ENCODE data around the gene VPS50. TPM values are rescaled to one million over a fixed set of nuclear protein-coding genes. Genes with fewer than 3 reads are reported as not detected.

VPS50 gene
- total and polyA plus RNA-seq, 2 donors from 2014 or later: 12.9 to 33.8 TPM

DNA sequence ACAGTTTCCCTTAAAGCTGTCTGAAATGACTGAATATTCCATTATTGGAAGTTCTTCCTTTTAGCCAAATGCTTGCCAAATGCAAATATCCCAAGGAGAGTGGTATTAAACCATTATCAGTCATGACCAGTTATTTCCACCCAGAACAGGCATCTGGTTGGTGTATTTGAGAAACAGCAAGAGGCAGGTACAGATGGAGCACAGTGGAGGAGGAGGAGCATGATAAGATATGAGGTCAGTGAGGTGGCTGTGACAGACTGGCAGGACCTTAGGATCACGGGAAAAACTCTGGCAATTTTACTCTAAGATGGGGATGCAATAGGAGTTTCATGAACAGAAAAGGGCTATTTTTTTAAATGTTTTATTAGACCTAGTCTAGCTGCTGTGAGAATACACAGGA lies 12.3 kb upstream of the VPS50 start:
- no peak for DNase-seq
- no peak for FAIRE-seq
- Histone ChIP-seq H3K27ac (ENCODE audit: low read depth in 2 of 2, low read length in 2 of 2) (no peak overlapping the region), H3K4me1 (ENCODE audit: control insufficient read depth in 2 of 3, insufficient read depth in 2 of 3, low read depth in 1 of 3, low read length in 3 of 3) (no peaks in the 10 kb centered on the region), H3K36me3 (ENCODE audit: control insufficient read depth in 2 of 3, insufficient read depth in 3 of 3, low read length in 3 of 3) (no peaks in the 10 kb centered on the region), H3K9ac (ENCODE audit: low read length in 3 of 3) (no peak overlapping the region), H3K27me3 (ENCODE audit: control insufficient read depth, insufficient read depth, low read length) (no peaks in the 10 kb centered on the region), H3K4me3 (ENCODE audit: low read length in 3 of 3) (no peak overlapping the region), H3K9me3 (ENCODE audit: control insufficient read depth in 2 of 3, insufficient read depth in 1 of 3, low read length in 3 of 3) (no peaks in the 10 kb centered on the region)
- intact Hi-C loops (cut with DNase I): no loop called here
- TF ChIP-seq, protein P1, sequence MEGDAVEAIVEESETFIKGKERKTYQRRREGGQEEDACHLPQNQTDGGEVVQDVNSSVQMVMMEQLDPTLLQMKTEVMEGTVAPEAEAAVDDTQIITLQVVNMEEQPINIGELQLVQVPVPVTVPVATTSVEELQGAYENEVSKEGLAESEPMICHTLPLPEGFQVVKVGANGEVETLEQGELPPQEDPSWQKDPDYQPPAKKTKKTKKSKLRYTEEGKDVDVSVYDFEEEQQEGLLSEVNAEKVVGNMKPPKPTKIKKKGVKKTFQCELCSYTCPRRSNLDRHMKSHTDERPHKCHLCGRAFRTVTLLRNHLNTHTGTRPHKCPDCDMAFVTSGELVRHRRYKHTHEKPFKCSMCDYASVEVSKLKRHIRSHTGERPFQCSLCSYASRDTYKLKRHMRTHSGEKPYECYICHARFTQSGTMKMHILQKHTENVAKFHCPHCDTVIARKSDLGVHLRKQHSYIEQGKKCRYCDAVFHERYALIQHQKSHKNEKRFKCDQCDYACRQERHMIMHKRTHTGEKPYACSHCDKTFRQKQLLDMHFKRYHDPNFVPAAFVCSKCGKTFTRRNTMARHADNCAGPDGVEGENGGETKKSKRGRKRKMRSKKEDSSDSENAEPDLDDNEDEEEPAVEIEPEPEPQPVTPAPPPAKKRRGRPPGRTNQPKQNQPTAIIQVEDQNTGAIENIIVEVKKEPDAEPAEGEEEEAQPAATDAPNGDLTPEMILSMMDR (IDR thresholded peaks at IDR 0.05; ENCODE audit: borderline replicate concordance, extremely low read depth, insufficient read depth): no peak

DNA sequence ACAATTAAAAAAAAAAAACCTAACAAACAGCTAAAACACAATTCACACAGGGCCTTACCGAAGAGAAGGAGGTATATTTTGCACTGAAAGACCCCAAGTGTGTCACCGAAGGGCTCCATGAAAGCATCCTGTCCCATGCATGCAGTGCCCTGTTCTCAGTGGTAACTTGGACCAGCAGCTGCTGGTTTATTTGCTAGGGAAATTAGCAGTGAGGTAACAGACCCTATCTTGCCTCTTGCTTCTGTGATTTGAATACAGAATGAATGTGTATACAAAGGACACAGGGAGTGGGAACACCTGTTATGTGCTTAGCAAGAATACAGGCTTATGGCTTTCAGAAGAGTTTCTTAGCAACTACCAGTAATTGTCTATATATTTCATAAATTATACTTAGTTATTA lies 5.9 kb upstream of the VPS50 start, which contains the start of gene HEPACAM2:
Gene HEPACAM2 (minus strand): TSS at position 160 of the 400 bp plus-strand sequence.
- TF ChIP-seq, protein P1 (IDR thresholded peaks at IDR 0.05; ENCODE audit: borderline replicate concordance, extremely low read depth, insufficient read depth): no peak
- Histone ChIP-seq H3K4me1 (ENCODE audit: control insufficient read depth in 2 of 3, insufficient read depth in 2 of 3, low read depth in 1 of 3, low read length in 3 of 3) (peaks cover 0 to 2% (median 0%) of the 10 kb centered on the region in 3 donors), H3K27ac (ENCODE audit: low read depth in 2 of 2, low read length in 2 of 2) (no peak within 1 kb of the TSS), H3K9me3 (ENCODE audit: control insufficient read depth in 2 of 3, insufficient read depth in 1 of 3, low read length in 3 of 3) (no peaks in the 10 kb centered on the region), H3K36me3 (ENCODE audit: control insufficient read depth in 2 of 3, insufficient read depth in 3 of 3, low read length in 3 of 3) (no peaks in the 10 kb centered on the region), H3K4me3 (ENCODE audit: low read length in 3 of 3) (peak within 1 kb of the TSS in 1 of 3 donors; percentile 24), H3K9ac (ENCODE audit: low read length in 3 of 3) (no peak within 1 kb of the TSS), H3K27me3 (ENCODE audit: control insufficient read depth, insufficient read depth, low read length) (no peaks in the 10 kb centered on the region)
- intact Hi-C loops (cut with DNase I): no loop called here
- FAIRE-seq: no peak
- DNase-seq: no peak

DNA sequence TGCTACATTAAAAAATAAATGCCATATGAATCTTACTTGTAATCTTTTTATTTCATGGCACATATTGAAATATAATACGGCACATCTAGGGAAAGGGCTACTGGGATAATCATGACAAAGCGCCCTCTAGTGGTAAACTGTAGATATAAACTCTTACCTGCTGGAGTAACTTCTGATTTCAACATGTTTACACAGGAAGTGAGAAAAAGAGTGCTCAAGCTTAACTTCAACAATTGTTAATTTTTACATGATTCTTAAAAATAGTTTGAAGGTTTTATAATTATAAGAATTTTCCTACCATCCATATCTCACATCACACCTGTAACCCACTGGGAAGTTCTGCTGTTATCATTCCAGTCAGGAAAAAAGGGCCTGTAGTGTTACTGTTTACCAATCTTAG lies 3.9 kb upstream of the VPS50 start:
- H3K9me3 ChIP-seq (ENCODE audit: control insufficient read depth in 2 of 3, insufficient read depth in 1 of 3, low read length in 3 of 3): no peaks in the 10 kb centered on the region
- no peaks in the 10 kb centered on the region for H3K27me3 ChIP-seq (ENCODE audit: control insufficient read depth, insufficient read depth, low read length)
- H3K27ac ChIP-seq (ENCODE audit: low read depth in 2 of 2, low read length in 2 of 2): no peak overlapping the region
- peaks cover 0 to 2% (median 0%) of the 10 kb centered on the region in 3 donors for H3K4me1 ChIP-seq (ENCODE audit: control insufficient read depth in 2 of 3, insufficient read depth in 2 of 3, low read depth in 1 of 3, low read length in 3 of 3)
- TF ChIP-seq, protein P1 (IDR thresholded peaks at IDR 0.05; ENCODE audit: borderline replicate concordance, extremely low read depth, insufficient read depth): peak; percentile 57
- H3K4me3 ChIP-seq (ENCODE audit: low read length in 3 of 3): no peak overlapping the region
- no peaks in the 10 kb centered on the region for H3K36me3 ChIP-seq (ENCODE audit: control insufficient read depth in 2 of 3, insufficient read depth in 3 of 3, low read length in 3 of 3)
- intact Hi-C loops (cut with DNase I): no loop called here
- FAIRE-seq: peak; percentile 94
- H3K9ac ChIP-seq (ENCODE audit: low read length in 3 of 3): no peak overlapping the region
- DNase-seq: peak in 2 of 5 donors; percentile 56 to 70

DNA sequence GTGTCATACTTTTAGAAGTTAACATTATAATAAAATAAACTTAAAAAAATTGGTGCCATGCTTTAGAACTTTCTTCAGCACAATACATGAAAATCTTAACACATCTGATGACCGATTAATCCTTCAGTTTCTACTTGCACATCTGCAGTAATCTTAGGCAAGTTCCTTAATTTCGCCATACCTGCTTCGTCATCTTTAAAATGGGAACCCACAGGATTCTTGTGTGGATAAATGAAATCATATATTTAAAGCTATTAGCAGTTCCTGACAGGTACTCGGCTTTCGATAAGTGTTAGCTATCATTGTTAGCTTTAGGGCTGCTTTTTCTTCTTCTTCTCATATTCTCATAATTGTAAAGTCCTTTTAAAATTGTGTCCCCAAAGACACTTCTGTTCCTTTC lies 907 bp upstream of the VPS50 start:
- no peaks in the 10 kb centered on the region for H3K36me3 ChIP-seq (ENCODE audit: control insufficient read depth in 2 of 3, insufficient read depth in 3 of 3, low read length in 3 of 3)
- H3K4me1 ChIP-seq (ENCODE audit: control insufficient read depth in 2 of 3, insufficient read depth in 2 of 3, low read depth in 1 of 3, low read length in 3 of 3): peaks cover 0 to 4% (median 0%) of the 10 kb centered on the region in 3 donors
- TF ChIP-seq, protein P1 (IDR thresholded peaks at IDR 0.05; ENCODE audit: borderline replicate concordance, extremely low read depth, insufficient read depth): no peak
- peak overlapping the region in 1 of 2 donors; percentile 81 for H3K27ac ChIP-seq (ENCODE audit: low read depth in 2 of 2, low read length in 2 of 2)
- no peaks in the 10 kb centered on the region for H3K9me3 ChIP-seq (ENCODE audit: control insufficient read depth in 2 of 3, insufficient read depth in 1 of 3, low read length in 3 of 3)
- FAIRE-seq (no peak), DNase-seq (no peak)
- peak overlapping the region; percentile 89 to 100 (median 100) for H3K4me3 ChIP-seq (ENCODE audit: low read length in 3 of 3)
- peak overlapping the region; percentile 71 to 99 (median 96) for H3K9ac ChIP-seq (ENCODE audit: low read length in 3 of 3)
- no peaks in the 10 kb centered on the region for H3K27me3 ChIP-seq (ENCODE audit: control insufficient read depth, insufficient read depth, low read length)
- intact Hi-C loops (cut with DNase I): no loop called here

Measured in kidney (tissue), 14 donors.